ENCODE data around the gene MBD3. TPM values are rescaled to one million over a fixed set of nuclear protein-coding genes. Genes with fewer than 3 reads are reported as not detected.
A peak's percentile ranks its signal among the peaks of the same experiment; 100 is the strongest.

Gene MBD3
- total RNA-seq, 4 donors from 2014 or later, result 61.4 to 121 (median 68.7) TPM

DNA sequence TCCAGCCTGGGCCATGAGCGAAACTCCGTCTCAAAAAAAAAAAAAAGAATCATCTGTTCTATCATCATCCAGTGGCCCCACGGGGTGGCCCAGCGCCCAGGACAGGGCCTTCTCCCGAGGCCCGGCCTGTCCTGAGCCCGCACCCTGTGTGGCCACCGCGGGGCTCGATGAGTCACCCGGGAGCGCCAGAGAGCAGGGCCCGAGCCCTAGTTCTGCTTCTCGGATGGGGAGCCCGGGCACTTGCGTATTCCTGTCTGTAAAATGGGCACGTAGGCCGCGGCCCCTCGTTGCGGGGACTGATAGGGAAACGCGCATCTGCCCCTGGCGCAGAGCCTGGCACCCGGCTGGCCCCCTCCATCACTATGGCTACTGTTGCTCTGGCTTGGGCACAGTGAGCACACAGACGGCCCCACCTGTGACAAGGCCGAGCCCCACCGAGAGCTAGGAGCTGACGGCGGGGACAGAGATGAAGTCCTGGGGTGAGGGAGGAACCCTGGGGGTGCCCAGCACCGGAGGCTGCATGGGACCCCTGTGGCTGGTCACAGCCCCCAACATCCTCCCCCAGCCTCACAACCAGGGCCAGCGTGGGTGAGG, 33.8 kb upstream of the MBD3 start:
- intact Hi-C loops (cut with DNase I; ENCODE audit: low total_unique reads) (no loop called here), in situ Hi-C loops (cut with MboI; ENCODE audit: low pct_ligation_motif_present in 1 of 4, low pct_unique_long_range_greater_than_20kb in 1 of 4, low sequenced_read_pairs in 3 of 4) (no loop called here)
- H3K36me3 ChIP-seq, result peaks cover 0 to 6% (median 0%) of the 10 kb centered on the region in 4 donors
- H3K4me3 ChIP-seq, result no peak overlapping the region
- WGBS, 2 donors (ENCODE audit: low coverage in 1 of 2), result 89% methylated on average over 27 of the region's 32 CpGs; no CpG with 5 or more reads in 1 of the 2 donors
- H3K27ac ChIP-seq, result no peak overlapping the region
- H3K4me1 ChIP-seq, result no peaks in the 10 kb centered on the region
- no peak for DNase-seq
- H3K9me3 ChIP-seq, result no peaks in the 10 kb centered on the region
- TF ChIP-seq, protein P1, sequence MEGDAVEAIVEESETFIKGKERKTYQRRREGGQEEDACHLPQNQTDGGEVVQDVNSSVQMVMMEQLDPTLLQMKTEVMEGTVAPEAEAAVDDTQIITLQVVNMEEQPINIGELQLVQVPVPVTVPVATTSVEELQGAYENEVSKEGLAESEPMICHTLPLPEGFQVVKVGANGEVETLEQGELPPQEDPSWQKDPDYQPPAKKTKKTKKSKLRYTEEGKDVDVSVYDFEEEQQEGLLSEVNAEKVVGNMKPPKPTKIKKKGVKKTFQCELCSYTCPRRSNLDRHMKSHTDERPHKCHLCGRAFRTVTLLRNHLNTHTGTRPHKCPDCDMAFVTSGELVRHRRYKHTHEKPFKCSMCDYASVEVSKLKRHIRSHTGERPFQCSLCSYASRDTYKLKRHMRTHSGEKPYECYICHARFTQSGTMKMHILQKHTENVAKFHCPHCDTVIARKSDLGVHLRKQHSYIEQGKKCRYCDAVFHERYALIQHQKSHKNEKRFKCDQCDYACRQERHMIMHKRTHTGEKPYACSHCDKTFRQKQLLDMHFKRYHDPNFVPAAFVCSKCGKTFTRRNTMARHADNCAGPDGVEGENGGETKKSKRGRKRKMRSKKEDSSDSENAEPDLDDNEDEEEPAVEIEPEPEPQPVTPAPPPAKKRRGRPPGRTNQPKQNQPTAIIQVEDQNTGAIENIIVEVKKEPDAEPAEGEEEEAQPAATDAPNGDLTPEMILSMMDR (IDR thresholded peaks at IDR 0.05), result no peak
- no peak for TF ChIP-seq POLR2AphosphoS5 (IDR thresholded peaks at IDR 0.05)
- no peak for TF ChIP-seq EP300 (IDR thresholded peaks at IDR 0.05; ENCODE audit: low read depth)
- TF ChIP-seq POLR2A (IDR thresholded peaks at IDR 0.05), result no peak
- H3K27me3 ChIP-seq, result no peaks in the 10 kb centered on the region

- intact Hi-C loops (cut with DNase I; ENCODE audit: low total_unique reads), result no loop called here
- peaks cover 0 to 6% (median 0%) of the 10 kb centered on the region in 4 donors for H3K36me3 ChIP-seq
- H3K27ac ChIP-seq, result no peak overlapping the region
- TF ChIP-seq, protein P1 (IDR thresholded peaks at IDR 0.05), result peak; percentile 53 to 63 (median 61)
- TF ChIP-seq POLR2A (IDR thresholded peaks at IDR 0.05), result no peak
- H3K4me3 ChIP-seq, result no peak overlapping the region
- H3K27me3 ChIP-seq, result no peaks in the 10 kb centered on the region
- in situ Hi-C loops (cut with MboI; ENCODE audit: low pct_ligation_motif_present in 1 of 4, low pct_unique_long_range_greater_than_20kb in 1 of 4, low sequenced_read_pairs in 3 of 4), result no loop called here
- H3K9me3 ChIP-seq, result no peaks in the 10 kb centered on the region
- WGBS, 2 donors (ENCODE audit: low coverage in 1 of 2), result 72 to 74% methylated on average over 2 to 23 of the region's 23 CpGs
- DNase-seq, result peak; percentile 48
- no peaks in the 10 kb centered on the region for H3K4me1 ChIP-seq
These were observed 31.8 kb upstream of the MBD3 start for GRCh38 chr19:1624458-1624857.

GRCh38 chr19:1622541-1622940, 29.9 kb upstream of the MBD3 start:
- H3K4me3 ChIP-seq, result no peak overlapping the region
- in situ Hi-C loops (cut with MboI; ENCODE audit: low pct_ligation_motif_present in 1 of 4, low pct_unique_long_range_greater_than_20kb in 1 of 4, low sequenced_read_pairs in 3 of 4), result no loop called here
- 83 to 91% methylated on average over 2 to 5 of the region's 5 CpGs for WGBS, 2 donors (ENCODE audit: low coverage in 1 of 2)

GRCh38 chr19:1622007-1622406, 29.3 kb upstream of the MBD3 start:
- WGBS, 2 donors (ENCODE audit: low coverage in 1 of 2), result 93% methylated on average over 15 of the region's 23 CpGs; no CpG with 5 or more reads in 1 of the 2 donors
- Histone ChIP-seq H3K27ac (no peak overlapping the region), H3K4me3 (no peak overlapping the region), H3K9me3 (no peaks in the 10 kb centered on the region), H3K36me3 (peaks cover 0 to 6% (median 0%) of the 10 kb centered on the region in 4 donors), H3K4me1 (no peaks in the 10 kb centered on the region), H3K27me3 (no peaks in the 10 kb centered on the region)
- intact Hi-C loops (cut with DNase I; ENCODE audit: low total_unique reads), result no loop called here
- no peak for DNase-seq
- in situ Hi-C loops (cut with MboI; ENCODE audit: low pct_ligation_motif_present in 1 of 4, low pct_unique_long_range_greater_than_20kb in 1 of 4, low sequenced_read_pairs in 3 of 4), result no loop called here
- TF ChIP-seq POLR2AphosphoS5 (IDR thresholded peaks at IDR 0.05) (no peak), POLR2A (IDR thresholded peaks at IDR 0.05) (no peak), EP300 (IDR thresholded peaks at IDR 0.05; ENCODE audit: low read depth) (no peak)
- TF ChIP-seq, protein P1 (IDR thresholded peaks at IDR 0.05), result no peak

More at GRCh38 chr19:1622541-1622940, 29.9 kb upstream of the MBD3 start:
- no peak for DNase-seq
- intact Hi-C loops (cut with DNase I; ENCODE audit: low total_unique reads), result no loop called here
- TF ChIP-seq, protein P1 (IDR thresholded peaks at IDR 0.05), result no peak
- TF ChIP-seq POLR2AphosphoS5 (IDR thresholded peaks at IDR 0.05), result no peak
- Histone ChIP-seq H3K36me3 (peaks cover 0 to 6% (median 0%) of the 10 kb centered on the region in 4 donors), H3K27ac (no peak overlapping the region), H3K9me3 (no peaks in the 10 kb centered on the region), H3K27me3 (no peaks in the 10 kb centered on the region), H3K4me1 (no peaks in the 10 kb centered on the region)

Data from transverse colon (tissue), 4 donors.